HG02981 (cell line): ENCODE data around the gene THOP1.

Experiments
- ATAC-seq: cut with Tn5 transposase; IDR thresholded peaks from one replicate; pipeline ENCODE4 v1.9.1; 2021; ENCODE audit warnings: mild to moderate bottlenecking, moderate library complexity; ENCODE audit not compliant: unreplicated experiment

THOP1 gene

DNA sequence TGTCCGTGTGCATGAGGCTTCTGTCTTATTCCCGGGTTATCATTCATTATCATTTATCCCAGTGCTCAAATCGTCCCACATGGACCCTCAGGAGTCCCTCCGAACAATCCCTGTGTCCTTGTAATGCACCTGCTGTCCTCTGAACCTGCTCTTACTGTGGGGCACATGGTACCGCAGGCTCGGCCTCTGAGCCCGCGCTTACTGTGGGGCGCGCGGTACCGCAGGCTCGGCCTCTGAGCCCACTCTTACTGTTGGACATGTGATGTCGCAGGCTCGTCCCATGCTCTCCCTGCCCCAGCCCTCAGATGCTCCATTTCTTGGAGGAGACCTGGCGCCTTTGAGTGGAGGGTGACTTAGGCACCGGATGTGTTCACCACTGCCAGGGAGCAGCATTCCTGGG lies 17.5 kb downstream of the THOP1 start:
- no peak for ATAC-seq

DNA sequence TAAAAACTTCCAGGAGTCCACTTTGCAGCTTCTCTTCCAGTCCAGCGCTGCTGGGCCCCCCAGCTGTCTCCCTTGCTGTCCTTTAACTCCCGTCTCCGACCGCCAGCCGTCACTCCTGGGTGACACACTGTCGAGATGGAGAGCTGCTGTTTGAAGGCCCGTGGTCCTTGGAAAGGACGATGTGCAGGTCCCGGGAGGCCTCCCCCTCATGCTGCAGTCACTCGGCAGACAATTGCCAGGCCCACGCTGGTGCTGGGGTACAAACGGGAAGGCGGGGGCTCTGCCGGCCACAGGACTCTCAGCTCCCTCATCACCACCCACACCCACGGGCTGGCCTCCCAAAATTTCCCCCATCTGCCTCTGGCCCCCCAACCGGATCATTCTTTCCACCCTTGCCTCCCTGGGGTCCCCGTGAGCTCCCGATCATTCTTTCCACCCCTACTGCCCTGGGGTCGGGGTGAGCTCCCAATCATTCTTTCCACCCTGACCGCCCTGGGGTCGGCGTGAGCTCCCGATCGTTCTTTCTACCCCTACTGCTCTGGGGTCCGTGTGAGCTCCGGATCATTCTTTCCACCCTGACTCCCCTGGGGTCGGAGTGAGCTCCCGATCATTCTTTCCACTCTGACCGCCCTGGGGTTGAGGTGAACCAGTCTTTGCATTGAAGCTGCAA lies 18.3 kb downstream of the THOP1 start:
- no peak for ATAC-seq

DNA sequence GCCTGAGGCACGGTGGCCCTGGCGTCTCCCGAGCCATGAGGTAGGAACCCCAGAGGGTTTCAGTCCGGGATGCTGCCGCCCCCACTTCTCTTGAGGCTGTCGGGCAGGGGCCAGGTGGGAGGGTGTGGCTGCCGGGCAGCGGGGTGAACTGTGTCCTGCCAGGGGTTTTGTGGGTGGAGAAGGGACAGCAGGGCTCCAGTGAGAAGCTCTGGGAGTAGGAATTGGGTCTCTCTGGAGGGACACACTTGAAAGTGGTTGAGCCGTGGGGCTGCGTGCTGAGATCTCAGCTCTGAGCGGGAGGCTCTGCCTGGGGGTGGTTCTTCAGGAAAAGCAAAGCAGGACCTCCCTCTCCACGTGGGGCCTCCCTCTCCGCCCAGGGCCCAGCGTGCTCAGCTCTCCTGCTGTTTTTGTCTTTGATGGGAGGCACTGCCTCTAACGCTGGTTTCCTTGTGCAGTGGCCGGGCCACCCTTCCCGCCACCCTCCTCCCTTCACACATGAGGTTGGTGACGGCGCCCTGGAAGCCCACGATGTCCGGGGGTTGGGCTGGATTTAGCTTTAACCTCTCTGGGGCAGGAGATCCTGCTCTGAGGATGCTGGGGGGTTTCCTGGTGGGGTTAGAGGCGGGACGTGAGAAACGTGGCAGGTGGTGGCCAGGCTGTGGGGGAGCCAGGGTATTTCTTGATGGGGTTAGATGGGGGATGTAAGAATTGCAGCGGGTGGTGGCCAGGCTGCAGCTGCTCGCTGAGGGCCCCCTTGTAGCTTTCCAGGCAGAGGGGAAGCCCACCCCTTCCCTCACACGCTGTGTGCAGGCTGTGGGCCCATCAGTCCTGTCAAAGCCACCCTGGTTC lies 19.1 kb downstream of the THOP1 start:
- no peak for ATAC-seq

DNA sequence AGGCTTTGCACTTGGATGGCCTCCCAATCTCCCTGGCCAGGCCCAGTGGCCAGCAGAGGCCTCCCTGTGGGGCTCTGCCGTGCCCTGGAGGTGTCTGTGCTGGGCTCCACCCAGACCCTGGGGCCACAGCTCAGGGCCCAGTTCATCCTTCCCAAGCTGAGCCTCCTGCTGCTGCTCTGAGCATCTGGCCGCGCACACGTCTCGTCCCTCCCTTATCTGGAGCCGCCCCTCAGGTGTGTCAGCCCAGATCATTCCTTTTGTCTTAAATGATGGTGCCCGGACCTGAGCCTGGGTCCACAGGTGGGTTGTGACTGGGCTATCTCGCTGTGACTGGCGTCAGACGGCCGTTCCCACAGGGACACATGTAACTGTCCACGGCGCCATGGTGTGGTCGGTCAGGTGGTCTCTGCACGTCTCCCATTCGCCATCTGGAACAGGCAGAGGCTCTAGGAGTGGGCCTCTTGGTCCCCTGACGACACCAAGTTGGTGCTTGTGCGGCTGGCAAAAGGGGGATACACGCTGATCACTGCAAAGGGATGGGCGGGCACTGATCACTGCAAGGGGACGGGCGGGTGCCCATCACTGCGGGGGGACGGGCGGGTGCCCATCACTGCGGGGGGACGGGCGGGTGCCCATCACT lies 20.1 kb downstream of the THOP1 start:
- no peak for ATAC-seq

DNA sequence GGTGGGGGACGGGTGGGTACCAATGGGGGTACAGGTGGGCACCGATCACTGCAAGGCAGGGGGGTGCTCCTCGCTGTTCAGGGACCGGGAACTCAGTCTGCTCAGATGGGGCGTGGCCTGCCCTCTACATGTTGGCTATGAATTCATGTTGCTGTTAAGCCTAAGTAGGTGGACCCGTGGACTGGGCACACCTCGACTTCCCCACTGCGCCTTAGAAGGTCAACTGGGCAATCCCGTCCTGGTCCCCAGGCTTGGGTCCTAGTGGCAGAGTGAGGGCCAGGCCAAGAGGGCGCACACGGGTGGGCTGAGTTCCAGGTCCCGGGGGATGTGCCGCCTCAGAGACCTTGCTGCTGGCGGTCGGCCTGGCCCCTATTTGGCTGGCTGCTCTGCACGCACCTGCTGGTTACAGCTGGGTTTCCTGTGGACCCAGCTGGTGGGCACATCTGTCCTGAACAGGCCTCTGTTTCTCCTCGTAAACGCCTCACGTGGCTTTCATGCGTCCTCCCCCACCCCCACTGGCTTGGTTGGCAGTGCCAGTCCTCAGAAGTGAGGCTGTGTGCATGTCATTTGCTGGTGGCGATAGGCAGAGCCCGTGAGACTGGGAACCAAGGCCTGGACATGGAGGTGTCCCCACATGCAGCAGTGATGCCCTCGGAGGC lies 20.8 kb downstream of the THOP1 start:
- ATAC-seq = no peak

DNA sequence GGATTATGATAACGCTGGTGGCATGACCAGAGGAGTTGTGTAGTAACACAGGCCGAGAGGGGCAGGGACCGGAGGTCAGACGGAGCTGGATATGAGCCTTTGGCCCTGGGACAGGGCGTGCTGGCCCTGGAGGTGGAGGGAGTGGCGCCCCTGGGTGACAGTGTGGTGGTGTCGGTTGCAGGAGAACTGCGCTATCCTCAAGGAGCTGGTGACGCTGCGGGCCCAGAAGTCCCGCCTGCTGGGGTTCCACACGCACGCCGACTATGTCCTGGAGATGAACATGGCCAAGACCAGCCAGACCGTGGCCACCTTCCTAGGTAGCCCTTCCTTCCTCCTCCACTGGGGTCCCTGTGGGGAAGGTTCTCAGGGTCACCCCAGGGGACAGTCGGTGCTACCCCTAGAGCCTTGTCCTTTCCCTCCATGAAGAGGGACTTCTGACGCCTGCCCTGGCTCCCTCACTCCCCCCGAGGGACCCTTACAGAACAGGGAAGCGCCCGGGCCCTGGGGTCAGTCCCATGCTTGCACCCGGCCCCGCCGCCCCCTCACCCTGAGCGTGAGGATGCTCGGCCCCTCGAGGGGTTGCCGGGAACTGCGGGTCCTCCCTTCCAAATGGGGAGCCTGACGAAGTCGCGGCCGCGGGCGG lies 21.6 kb downstream of the THOP1 start:
- ATAC-seq = no peak

DNA sequence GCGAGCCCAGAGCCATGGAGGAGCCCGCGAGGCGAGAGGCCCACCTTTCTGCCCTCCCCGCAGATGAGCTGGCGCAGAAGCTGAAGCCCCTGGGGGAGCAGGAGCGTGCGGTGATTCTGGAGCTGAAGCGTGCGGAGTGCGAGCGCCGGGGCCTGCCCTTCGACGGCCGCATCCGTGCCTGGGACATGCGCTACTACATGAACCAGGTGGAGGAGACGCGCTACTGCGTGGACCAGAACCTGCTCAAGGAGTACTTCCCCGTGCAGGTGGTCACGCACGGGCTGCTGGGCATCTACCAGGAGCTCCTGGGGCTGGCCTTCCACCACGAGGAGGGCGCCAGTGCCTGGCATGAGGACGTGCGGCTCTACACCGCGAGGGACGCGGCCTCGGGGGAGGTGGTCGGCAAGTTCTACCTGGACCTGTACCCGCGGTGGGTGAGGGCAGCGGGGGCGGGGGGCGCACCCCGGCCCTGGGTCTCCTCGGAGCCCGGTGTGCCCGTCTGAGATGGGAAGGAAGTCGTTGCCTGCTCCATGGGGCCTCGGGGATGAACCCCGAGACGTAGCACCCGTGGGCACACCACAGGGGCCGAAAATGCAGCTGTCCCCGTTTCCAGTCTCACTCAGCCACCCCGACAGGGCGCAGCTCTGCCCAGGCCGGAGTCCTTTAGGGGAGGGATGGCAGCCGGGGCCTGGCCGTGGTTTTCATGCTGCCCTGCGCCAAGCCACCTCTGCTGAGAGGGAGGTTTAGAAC lies 22.3 kb downstream of the THOP1 start:
- no peak for ATAC-seq

DNA sequence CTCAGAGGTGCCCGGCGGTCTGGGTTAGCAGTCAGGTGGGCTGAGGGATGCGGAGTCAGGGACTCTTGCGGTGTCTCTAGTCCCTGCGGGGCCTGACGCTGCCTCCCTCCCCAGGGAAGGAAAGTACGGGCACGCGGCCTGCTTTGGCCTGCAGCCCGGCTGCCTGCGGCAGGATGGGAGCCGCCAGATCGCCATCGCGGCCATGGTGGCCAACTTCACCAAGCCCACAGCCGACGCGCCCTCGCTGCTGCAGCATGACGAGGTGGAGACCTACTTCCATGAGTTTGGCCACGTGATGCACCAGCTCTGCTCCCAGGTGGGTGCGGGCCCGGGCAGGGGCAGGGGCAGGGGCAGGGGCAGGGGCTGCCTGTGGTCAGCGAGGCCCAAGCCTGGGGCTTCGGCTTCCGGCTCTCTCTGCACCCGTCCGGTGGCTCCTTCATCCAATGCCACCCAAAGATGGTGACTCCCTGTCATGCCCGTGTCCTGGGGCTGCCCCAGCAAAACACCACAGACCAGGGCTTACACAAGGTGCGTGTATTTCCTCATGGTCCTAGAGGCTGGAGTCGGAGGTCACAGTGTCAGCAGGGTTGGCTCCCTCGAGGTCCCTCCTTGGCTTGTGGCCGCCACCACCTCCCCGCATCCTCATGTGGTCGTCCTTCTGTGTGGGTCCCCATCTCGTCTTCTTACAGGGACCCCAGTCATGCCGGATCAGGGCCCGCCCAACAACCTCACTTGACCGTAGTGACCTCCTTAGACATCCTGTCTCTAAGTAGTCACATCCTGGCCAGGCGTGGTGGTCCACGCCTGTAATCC lies 23.0 kb downstream of the THOP1 start:
- no peak for ATAC-seq

DNA sequence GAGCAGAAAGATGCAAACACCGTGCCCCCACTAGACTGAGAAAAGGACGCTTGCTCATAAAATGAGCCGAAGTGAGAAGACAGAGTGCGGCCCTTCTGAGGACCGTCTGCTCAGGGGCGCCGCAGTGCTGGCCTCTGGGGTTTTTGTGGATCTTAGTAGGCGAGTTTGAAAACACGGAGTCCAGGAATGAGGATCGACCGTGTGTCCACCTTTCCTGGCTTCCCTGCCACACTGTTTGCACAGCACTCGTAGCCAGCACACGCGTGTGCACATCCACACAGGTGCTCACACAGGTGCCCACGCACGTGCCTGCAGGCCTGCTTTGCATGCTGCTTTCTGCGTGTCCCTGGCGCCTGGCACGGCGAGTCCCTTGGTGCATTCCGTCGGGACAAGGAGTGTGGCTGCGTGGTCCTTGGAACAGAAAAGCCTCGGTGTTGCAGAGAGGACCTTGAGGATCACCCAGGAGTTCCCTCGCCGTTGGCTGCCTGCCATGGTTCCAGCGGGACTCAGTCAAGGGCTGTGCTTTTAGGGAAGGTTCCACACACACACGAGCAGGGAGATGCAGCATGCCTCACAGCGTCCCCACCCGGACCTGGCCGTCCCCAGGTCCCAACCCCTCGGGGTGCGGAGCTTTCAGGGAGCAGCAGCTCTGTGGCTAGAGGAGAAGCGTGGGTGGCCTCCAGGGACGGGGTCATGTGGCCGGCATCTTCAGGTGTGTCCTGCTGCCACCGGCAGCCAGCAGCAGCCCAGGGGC lies 24.3 kb downstream of the THOP1 start:
- ATAC-seq = no peak

DNA sequence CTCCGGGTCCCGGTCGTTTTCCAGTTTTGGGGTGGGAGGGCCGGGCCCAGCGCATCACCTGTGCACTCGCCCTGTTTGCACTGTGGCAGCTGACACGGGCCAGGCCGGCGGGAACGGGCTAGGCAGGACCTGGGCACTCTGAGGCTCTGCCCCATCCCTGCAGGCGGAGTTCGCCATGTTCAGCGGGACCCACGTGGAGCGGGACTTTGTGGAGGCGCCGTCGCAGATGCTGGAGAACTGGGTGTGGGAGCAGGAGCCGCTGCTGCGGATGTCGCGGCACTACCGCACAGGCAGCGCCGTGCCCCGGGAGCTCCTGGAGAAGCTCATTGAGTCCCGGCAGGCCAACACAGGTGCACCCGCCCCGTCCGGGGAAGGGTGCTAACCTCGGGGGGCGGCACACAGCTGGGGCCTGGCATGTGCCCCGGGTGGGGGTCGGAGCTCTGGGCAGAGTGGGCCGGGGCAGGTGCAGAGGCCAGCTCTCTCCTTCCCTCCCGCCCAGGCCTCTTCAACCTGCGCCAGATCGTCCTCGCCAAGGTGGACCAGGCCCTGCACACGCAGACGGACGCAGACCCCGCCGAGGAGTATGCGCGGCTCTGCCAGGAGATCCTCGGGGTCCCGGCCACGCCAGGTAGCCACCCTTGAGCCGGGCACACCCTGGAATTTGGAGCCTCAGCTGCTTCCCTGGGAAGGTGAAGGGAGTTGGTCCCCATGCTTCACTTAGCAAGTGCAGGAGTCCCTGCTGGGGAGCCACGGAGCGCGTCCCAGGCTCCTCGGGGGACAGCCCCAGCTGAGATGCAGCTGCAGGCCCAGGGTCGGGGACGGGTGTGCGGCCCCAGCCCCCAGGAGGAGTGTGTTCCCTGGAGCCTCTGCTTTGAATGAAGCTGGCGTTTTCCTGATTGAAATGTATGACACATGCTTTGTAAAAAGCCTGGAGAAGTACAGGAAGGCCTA lies 25.1 kb downstream of the THOP1 start:
- ATAC-seq = no peak

DNA sequence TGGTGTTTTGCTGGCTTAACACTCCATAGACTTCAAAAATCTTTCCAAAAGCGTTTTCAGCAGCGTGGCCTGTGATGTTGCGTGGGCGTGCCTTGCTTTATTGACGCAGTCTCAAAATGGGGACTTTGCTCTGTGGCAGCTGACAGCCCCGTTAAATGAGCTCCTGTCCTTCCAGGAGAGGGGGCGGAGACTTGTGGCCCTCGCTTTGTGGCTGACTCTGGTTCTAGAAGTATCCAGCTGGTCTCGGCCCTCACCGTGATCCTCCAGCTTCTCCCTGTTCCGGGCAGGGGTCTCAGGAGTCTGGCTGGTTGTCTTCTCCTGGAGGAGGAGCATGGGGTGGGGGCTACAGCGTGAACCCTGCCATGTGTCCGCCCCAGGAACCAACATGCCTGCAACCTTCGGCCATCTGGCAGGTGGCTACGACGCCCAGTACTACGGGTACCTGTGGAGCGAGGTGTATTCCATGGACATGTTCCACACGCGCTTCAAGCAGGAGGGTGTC lies 26.0 kb downstream of the THOP1 start:
- ATAC-seq = no peak

DNA sequence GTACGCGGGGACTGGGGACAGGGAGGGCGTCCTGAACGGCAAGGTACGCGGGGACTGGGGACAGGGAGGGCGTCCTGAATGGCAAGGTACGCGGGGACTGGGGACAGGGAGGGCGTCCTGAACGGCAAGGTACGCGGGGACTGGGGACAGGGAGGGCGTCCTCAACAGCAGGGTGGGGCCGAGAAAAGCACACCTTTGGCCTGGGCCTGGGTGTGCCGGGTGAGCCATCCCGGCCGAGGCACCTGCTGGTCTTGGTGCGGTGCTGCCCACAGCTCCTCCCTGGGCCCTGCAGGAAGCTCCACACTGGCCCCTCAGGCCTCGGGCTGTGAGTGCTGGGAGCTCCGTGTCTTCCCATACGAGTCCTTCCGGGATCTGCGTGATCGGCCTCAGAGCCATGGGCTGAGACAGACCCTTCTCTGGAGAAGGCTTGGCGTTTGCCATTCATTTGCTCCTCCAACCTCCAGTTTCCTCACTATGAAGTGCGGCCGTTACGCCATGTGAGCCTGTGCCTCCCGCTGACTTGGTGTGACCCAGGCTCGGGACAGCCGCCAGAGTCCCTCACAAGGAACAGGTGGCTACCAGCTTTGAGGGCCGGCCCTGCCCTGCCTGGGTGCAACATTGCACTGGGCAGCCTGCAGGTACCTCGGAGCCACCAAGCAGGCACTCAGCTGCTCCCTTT lies 26.6 kb downstream of the THOP1 start:
- no peak for ATAC-seq

DNA sequence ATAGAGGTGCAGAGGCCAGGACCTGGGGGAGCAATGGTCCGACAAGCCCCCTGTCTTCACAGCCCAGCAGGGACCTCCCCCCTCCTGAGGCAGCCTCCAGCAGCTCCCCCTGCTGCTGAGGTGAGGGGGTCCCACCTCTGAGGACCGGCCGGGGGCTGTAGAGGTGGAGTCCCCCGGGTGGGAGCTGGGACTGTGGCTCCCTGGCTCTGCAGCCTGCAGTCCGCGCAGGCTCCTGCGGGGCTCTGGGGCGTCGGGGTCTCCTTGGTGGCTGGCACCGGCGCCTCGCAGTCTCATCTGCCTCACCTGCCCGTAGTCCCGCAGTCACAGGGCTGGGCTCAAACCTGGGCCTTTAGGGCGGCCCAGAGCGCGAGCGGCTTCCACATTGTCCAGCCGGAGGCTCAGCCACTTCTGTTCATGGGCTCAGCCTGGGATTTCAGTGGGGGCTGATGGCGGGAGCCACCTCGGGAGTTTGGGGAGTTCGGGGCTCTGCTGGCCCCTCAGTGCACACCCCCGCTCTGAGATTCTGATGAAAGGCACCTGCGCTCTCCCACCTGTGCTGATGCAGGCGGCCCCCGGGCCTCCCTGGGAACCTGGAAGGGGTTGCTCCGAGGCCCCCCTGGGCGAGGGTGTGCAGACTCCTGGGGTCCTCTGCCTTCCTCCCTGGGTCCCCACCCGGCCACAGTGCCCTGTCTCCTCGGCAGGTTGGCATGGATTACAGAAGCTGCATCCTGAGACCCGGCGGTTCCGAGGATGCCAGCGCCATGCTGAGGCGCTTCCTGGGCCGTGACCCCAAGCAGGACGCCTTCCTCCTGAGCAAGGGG lies 27.3 kb downstream of the THOP1 start:
- ATAC-seq = no peak

DNA sequence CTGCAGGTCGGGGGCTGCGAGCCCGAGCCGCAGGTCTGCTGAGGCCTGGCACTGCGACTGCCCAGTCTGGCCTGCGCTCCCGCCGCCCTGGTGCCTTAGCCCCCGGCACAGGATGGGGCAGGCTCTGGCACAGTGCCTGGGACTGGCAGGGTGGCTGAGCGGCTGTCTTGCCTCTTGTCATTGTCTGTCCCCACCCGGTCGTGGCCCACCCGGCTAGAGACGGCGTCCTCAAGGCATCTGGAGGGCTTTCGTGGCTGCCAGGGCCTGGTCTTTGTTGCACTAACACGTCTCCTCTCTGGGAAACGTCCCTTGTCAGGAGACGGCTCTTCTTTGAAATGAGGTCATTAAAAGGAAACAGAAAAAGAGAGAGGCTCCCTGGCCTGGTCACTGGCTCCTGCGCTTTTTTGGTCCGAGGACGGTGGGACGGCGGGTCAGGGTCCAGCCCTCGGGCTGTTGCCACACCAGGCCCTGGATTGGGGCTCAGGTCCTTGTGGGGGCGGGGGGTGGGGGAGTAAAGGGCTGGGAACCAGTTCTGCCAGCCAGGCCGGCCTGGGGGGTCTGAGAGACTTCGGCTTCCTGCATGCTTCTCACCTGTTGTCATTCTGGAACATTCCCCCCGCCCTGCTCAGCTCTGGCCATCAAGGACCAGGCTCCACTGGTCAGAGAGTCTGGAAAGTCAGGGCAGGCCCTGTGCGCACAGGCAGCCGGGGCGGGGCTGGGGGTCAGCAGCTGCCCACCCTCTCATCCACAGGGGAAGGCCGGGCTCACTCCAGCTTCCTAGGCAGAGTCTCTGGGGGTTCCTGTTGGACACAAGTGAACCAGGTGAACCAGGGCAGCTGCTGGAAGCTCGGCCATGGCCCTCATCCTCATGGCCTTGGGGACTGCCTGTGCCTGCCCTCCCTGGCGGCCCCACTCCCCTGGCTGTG lies 28.2 kb downstream of the THOP1 start:
- ATAC-seq = no peak

DNA sequence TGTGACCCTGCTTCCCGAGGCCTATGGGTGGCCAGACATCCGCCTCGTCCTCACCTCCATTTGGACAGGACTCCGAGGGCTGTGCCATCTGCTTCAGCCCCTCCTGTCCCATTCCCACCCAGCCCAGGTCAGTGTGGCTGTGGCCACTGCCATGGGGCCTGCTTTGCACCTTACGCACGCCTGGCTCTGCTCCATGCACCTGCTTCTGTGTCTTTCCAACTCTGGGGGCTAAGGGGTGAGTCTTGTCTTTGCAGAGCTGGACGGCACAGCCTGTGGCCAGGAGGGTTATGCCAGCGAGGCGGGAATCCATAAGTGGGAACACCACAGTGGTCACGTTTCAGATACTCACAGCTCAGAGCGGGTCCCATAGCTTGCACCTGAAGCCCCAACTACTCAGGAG lies 29.1 kb downstream of the THOP1 start:
- no peak for ATAC-seq
